Fibroblast of skin of left quadriceps (primary cell): ENCODE results near the gene APPBP2.
"Not testable (repeated sequence)": the region's sequence is repeated elsewhere in the genome, so short reads cannot be mapped to it uniquely, and the experiment has no call there.

Experiments
- DNase-seq, 2 experiments: peaks; one replicate each; pipeline ENCODE4 v3.0.0-alpha.2; 2013; ENCODE audit warnings: low read depth in 2 of 2

Gene APPBP2

GRCh38 chr17:60534010-60534555 is 8.0 kb upstream of the APPBP2 start:
- DNase-seq: no peak

DNA sequence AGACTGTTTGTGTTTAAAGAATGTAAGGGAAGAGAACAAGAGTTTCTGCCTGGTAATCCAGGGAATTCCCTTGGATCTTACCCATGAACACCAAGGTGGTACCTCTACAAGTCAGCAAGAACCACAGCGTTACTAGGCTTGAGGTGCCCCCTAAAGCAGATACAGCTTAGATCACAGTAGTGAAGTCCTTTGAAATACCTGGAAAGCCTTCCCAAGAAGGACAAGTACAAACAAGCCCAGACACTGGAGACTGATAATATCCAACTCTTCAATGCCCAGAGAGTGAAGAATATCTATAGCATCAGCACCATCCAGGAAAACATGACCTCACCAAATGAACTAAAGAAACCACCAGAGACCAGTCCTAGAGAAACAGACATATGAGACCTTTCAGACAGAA is 3.8 kb upstream of the APPBP2 start:
- no peak for DNase-seq

GRCh38 chr17:60528828-60529227 is 2.8 kb upstream of the APPBP2 start:
- no peak for DNase-seq

DNA sequence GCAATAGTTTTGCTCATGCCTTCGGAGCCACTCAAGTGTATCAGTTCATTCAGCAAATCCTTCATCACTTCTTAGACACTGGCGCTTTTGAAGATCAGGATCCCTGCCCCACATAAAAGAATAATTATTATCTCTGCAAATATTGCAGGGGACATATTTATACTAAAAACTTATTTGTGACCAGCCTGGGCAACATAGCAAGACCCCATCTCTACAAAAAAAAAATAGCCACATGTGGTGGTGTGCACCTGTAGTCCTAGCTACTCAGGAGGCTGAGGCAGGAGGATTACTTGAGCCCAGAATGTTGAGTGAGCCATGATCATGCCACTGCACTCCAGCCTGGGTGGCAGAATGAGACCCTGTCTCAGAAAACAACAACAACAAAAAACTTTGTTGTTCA is 1.7 kb upstream of the APPBP2 start:
- no peak for DNase-seq

- DNase-seq: no peak
Observed at GRCh38 chr17:60526726-60527125, 684 bp upstream of the APPBP2 start.

DNA sequence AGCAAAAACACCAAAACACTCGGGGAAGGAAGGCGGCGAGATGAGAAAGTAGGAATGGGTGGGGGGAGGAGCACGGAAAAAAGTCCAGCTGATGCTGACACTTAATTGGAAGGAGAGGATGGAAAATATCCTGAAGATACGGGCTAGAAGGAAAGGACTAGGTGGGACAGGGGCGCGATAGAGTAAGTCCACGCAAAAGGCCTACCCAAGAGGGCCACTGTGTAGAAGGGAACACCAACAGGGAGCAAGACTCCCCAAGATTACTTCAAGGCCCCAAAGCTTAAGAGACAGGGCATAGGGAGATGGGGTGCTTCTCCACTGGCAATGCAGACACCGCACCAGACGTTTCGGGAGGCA is 736 bp downstream of the APPBP2 start:
- no peak for DNase-seq

DNA sequence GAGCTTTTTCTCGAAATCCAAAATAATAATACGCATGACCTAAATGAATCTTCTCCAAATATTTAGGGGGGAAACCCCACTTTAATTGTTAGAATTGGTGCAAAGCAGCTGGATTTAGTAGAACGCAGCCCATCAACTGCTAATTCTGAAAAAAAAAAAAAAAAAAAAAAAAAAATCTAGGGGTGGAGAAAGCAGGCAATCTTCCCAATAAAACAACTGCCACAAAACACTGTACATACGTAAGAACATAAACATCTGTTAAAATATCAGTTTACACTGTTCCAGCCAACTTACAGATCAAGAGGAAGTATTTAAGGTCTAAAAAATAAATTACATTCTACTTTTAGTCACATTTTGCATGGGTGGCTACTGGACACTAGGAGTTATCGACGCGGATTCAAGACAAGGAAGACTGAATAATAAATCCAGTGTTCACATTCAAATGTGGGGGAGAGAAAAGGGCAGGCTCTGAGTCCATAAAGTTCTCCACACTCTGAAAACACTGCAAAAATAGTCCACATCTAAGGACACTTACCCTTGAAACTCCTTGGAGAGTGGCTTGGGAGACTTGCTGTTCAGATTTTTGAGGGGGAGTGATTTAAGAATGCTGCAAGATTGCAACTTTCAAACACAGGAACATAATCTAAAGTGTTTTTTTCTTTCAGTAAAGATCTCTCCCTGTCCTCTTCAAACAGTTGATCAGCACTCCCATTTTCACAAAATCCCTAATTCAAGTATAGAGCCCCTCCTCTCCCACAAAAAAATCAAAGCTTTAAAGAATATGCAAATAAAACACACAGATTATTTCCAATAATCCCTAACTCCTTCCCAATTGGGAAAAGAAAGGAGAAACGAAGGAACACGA is 1.3 kb downstream of the APPBP2 start:
- DNase-seq: no peak

GRCh38 chr17:60523822-60524221 is 2.2 kb downstream of the APPBP2 start:
- DNase-seq: no peak

DNA sequence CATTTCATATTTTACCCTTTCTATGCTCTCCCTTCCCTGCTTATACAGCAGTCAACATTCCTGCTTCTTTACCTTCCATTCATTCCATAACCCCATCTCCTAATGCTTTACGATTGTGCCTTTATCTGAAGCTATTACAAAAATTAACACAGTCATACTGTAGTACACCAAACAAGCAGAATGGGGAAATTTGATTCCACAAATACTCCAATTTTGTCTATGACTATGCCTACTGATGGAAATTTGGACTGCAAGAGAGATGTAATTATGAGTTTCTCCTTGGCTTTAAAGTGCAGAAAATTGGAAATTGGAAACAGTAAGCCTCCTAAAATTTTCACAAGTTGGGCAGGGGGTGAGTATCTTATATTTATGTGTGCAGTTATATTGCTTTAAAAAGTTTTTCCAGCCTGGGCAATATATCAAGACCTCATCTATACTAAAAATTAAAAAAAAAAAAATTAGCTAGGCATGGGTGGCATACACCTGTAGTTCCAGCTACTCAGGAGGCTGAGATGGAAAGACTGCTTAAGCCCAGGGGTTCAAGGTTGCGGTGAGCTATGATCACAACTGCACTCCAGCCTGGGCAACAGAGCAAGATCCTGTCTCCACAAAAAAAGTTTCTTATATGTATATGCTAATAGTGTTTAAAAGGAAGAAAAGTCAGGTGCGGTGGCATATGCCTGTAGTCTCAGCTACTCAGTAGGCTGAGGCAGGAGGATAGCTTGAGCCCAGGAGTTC is 3.0 kb downstream of the APPBP2 start:
- no peak for DNase-seq

- no peak for DNase-seq
Observed at GRCh38 chr17:60519795-60520194, 6.2 kb downstream of the APPBP2 start.

DNA sequence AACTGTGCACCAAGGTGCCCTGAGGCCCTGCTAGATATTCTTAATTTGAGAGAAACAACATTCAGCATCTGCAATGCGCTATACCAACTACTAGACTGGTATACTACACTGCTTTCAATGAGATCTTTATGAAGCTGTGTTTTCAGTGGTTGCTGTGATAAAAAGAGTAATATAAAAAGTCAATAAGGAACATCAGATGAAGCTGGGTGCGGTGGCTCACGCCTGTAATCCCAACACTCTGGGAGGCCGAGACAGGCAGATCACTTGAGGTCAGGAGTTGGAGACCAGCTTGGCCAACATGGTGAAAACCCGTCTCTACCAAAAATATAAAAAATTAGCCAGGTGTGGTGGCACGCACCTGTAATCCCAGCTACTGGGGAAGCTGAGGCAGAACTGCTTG is 10.4 kb downstream of the APPBP2 start:
- not testable (repeated sequence) for DNase-seq

DNA sequence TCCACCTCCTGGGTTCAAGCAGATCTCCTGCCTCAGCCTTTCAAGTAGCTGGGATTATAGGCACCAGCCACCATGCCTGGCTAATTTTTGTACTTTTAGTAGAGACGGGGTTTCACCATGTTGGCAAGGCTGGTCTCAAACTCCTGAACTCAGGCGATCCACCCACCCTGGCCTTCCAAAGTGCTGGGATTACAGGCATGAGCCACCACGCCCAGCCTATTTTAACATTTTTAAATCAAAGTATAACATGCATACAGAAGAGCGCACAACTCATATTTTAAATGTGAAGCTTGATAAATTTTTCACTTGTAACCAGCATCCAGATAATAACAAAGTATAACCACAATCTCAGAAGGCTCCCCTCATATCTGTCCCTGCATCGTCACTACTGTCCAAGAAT is 10.8 kb downstream of the APPBP2 start:
- not testable (repeated sequence) for DNase-seq

GRCh38 chr17:60514500-60514899 is 11.5 kb downstream of the APPBP2 start:
- no peak for DNase-seq

DNA sequence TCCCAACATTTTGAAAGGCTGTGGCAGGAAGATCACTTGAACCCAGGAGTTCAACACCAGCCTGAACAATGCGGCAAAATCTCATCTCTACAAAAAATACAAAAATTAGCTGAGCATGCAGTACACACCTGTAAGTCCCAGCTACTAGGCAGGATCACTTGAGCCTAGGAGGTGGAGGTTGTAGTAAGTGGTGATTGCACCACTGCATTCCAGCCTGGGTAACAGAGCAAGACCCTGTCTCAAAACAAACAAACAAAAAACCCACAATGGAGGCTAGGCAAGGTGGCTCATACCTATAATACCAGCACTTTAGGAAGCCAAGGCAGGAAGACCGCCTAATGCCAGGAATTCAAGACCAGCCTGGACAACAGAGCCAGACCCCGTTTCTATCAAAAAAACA is 12.0 kb downstream of the APPBP2 start:
- no peak for DNase-seq

- DNase-seq: no peak
Observed at GRCh38 chr17:60513014-60513413, 13.0 kb downstream of the APPBP2 start.

DNA sequence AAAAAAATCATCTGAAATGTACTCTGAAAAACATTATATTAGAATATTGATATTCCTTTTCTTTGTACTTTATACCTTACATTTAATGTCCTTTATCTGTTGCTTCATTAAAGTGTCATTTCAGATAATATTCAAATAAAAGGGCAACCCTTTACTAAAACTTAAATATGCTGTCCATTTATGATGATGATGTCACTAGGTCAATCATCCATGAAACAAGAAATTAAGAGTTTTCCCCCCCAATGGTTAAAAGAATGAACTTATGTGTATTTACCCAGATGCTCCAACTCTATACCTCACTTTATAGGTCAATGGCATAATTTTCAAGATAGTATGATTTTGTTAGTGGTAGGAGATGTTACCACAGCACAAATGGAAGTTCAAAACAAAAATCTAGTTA is 15.3 kb downstream of the APPBP2 start:
- no peak for DNase-seq

DNA sequence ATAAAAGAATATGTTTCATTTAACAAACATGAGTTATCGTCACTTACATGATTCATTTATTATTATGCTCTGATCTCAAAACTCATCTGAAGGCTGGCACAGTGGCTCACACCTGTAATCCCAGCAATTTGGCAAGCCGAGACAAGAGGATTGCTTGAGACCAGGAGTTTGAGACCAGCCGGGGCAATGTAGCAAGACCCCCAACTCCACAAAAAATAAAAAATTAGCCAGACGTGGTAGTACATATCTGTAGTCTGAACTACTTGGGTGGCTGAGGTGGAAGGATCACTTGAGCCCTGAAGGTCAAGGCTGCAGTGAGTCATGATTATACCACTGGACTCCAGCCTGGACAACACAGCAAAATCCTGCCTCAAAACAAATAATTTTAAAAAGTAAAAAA is 16.0 kb downstream of the APPBP2 start:
- DNase-seq: no peak

DNA sequence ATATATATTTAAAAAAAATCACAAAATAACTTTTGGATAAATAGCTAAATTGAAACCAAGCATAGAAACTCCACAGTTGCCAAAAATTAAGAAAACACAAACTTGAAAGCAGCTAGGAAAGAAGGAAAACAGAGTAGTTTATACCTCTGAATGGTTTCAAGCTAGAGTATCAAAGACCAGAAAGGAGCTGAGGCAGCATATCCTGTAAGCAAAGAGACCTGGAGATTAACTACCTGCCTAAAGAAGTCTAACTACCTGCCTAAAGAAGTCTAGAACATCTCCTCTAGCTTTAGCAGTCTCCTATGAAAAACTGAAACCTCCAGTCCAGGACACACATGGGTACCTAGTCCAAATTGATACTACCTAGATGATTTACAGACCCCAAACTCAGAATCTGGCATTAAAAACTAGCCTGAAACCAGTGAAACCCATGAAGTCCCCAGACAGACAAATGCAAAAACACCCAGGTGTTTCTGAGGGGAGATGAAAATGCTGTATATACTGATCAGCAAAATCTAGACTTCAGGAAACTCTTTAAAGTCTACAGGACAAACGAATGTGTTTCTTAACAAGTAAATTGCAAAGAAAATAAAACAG is 17.6 kb downstream of the APPBP2 start:
- DNase-seq: no peak

GRCh38 chr17:60506312-60506711 is 19.7 kb downstream of the APPBP2 start:
- DNase-seq: peak; percentile 45 to 47

- DNase-seq: no peak
Observed at GRCh38 chr17:60502145-60502544, 23.9 kb downstream of the APPBP2 start.

GRCh38 chr17:60501589-60501988 is 24.5 kb downstream of the APPBP2 start:
- DNase-seq: no peak

DNA sequence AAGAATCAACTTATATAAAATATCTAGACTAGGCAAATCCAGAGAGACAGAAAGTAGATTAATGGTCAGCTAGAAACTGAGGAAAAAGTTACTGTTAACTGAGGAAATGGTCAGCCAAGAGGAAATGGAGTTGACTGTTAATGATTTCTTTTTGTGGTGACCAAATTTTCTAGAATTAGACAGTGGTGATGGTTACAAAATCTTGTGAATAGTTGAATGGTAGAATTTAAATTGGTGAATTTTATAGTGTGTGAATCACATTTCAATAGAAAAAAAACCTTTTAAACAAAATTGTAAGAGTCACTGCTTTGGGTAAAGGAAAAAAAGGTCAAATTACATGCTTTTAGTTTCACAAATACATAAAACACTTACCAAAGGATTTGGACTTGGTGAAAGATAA is 30.0 kb downstream of the APPBP2 start:
- no peak for DNase-seq

DNA sequence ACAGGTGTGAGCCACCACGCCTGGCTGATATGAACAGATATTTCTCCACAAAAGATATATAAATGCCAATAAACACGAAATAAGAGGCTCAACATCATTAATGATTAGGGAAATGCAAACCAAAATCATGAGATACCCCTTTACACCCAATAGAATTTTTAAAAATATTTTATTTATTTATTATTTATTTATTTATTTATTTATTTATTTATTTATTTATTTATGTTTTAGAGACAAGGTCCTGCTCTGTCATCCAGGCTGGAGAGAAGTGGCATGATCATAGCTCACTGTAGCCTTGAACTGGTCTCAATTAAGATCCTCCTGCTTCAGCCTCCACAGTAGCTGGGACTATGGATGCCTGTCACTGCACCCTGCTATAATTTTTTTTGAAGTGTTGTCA is 30.8 kb downstream of the APPBP2 start:
- no peak for DNase-seq
